HFF-Myc (cell line): Measurements from ENCODE around the gene OR5D18.

Experiments used
- DNase-seq: peaks from one replicate; pipeline ENCODE4 v3.0.0-alpha.2; 2011; ENCODE audit warnings: low read depth; ENCODE audit errors: extremely low read depth
- H3K4me3 ChIP-seq: replicated peaks from 2 replicates; pipeline ENCODE4 v1.5.1; 2011; ENCODE audit warnings: low read depth, mild to moderate bottlenecking, control low read depth, low read length
- CTCF ChIP-seq: IDR thresholded peaks from 2 replicates; pipeline ENCODE4 v1.5.1; 2012; ENCODE audit warnings: mild to moderate bottlenecking, low read depth, low read length, control low read depth; ENCODE audit errors: missing control alignments

The OR5D18 gene

GRCh38 chr11:55819330-55819729 lies at the start of gene OR5D18:
Gene OR5D18 (plus strand): TSS chr11:55819630. CDS start chr11:55819630, 0 bp downstream.
- TF ChIP-seq CTCF, result no peak
- DNase-seq, result no peak
- H3K4me3 ChIP-seq, result no peak within 1 kb of the TSS

- H3K4me3 ChIP-seq, result no peak within 1 kb of the TSS
- no peak for DNase-seq
- TF ChIP-seq CTCF, result no peak
Observed at GRCh38 chr11:55773138-55773537, 46.3 kb upstream of the OR5D18 start, which contains the start of gene OR5D13. Gene OR5D13 (plus strand): TSS chr11:55773438. CDS start chr11:55773438, 0 bp downstream.

- DNase-seq, result no peak
- no peak for TF ChIP-seq CTCF
- no peak overlapping the region for H3K4me3 ChIP-seq
Observed at GRCh38 chr11:55791606-55792005, 27.8 kb upstream of the OR5D18 start.

- TF ChIP-seq CTCF, result no peak
- no peak overlapping the region for H3K4me3 ChIP-seq
- DNase-seq, result no peak
Observed at GRCh38 chr11:55793321-55793720, 26.1 kb upstream of the OR5D18 start.

- H3K4me3 ChIP-seq, result no peak within 1 kb of the TSS
- DNase-seq, result no peak
- TF ChIP-seq CTCF, result no peak
Observed at GRCh38 chr11:55795256-55795655, 24.2 kb upstream of the OR5D18 start, which contains the start of gene OR5D14. Gene OR5D14 (plus strand): TSS chr11:55795556. CDS start chr11:55795556, 0 bp downstream.

GRCh38 chr11:55806248-55806647 lies 13.2 kb upstream of the OR5D18 start:
- no peak for TF ChIP-seq CTCF

GRCh38 chr11:55811067-55811466 lies 8.4 kb upstream of the OR5D18 start, which contains the start of gene OR5L1:
Gene OR5L1 (plus strand): TSS chr11:55811367. CDS start chr11:55811467, 100 bp downstream.
- no peak within 1 kb of the TSS for H3K4me3 ChIP-seq
- no peak for DNase-seq
- TF ChIP-seq CTCF, result no peak

More at GRCh38 chr11:55806248-55806647, 13.2 kb upstream of the OR5D18 start:
- H3K4me3 ChIP-seq, result no peak overlapping the region
- no peak for DNase-seq
